Uterus (tissue), 4 donors: ENCODE data around the gene AKNA. TPM values are rescaled to one million over a fixed set of nuclear protein-coding genes. Genes with fewer than 3 reads are reported as not detected.

ENCODE experiments used
- DNase-seq, 2 donors: peaks; one replicate each; pipeline ENCODE4 v3.0.0-alpha.2; 2019 to 2020
- H3K27ac ChIP-seq, 2 donors: fragments of 200-600 bp; sonication (generic); 1 replicate in 1 of 2; 2 replicates in 1 of 2; pipeline ENCODE4 v1.5.1; 2016 to 2018
- H3K27me3 ChIP-seq, 2 donors: fragments of 200-600 bp; sonication (generic); one replicate each; pipeline ENCODE4 v1.5.1; 2018 to 2019; ENCODE audit warnings: control low read depth in 1 of 2
- H3K36me3 ChIP-seq, 2 donors: fragments of 200-600 bp; sonication (generic); one replicate each; pipeline ENCODE4 v1.5.1; 2019; ENCODE audit warnings: control low read depth in 1 of 2
- H3K4me1 ChIP-seq, 2 donors: fragments of 200-600 bp; sonication (generic); one replicate each; pipeline ENCODE4 v1.5.1; 2018 to 2019; ENCODE audit warnings: control low read depth in 1 of 2
- H3K4me3 ChIP-seq, 2 donors: fragments of 200-600 bp; sonication (generic); 1 replicate in 1 of 2; 2 replicates in 1 of 2; pipeline ENCODE4 v1.5.1; 2018 to 2019; ENCODE audit warnings: mild to moderate bottlenecking in 1 of 2
- H3K9me3 ChIP-seq, 2 donors: fragments of 200-600 bp; sonication (generic); one replicate each; pipeline ENCODE4 v1.5.1; 2019; ENCODE audit warnings: control low read depth in 1 of 2
- POLR2A ChIP-seq, 2 donors: fragments of 450-650 bp; IDR thresholded peaks; one replicate each; pipeline ENCODE4 v1.6.1; 2016; ENCODE audit warnings: antibody characterized with exemption in 2 of 2, mild to moderate bottlenecking in 1 of 2, moderate library complexity in 1 of 2
- intact Hi-C: fragments of 100-400 bp; cut with DNase I; formaldehyde crosslinking; loops from one replicate; pipeline ENCODE4 v1.15.1; 2023; ENCODE audit warnings: low total_unique reads
- total RNA-seq, 4 donors: library from RNA; depleted of rRNA in 3 of 4; stranded (reverse); fragments of >200 nt in 3 of 4; gene quantifications; one replicate each; pipeline versions ENCODE4 v1.1.0 to v1.2.4, GENCODE V29; 2014 to 2023
- TF ChIP-seq, protein P1 (sequence below), 4 experiments: fragments of 200-600 bp in 2 of 4; fragments of 450-650 bp in 2 of 4; sonication (generic) in 2 of 4; IDR thresholded peaks; one replicate each; pipeline ENCODE4 v1.5.1; 2016 to 2019; ENCODE audit warnings: antibody characterized with exemption in 4 of 4, mild to moderate bottlenecking in 2 of 4, moderate library complexity in 1 of 4
- donor health status: DM: yes; HTN: yes; CAD: no.

AKNA gene
- total RNA-seq, 4 donors from 2014 or later = 24.1 to 123 (median 34.3) TPM

GRCh38 chr9:114408645-114409044, 20.9 kb upstream of the AKNA start:
- no peaks in the 10 kb centered on the region for H3K9me3 ChIP-seq
- no peaks in the 10 kb centered on the region for H3K36me3 ChIP-seq
- H3K4me1 ChIP-seq = no peaks in the 10 kb centered on the region
- DNase-seq = no peak
- no peaks in the 10 kb centered on the region for H3K27me3 ChIP-seq
- TF ChIP-seq, protein P1, sequence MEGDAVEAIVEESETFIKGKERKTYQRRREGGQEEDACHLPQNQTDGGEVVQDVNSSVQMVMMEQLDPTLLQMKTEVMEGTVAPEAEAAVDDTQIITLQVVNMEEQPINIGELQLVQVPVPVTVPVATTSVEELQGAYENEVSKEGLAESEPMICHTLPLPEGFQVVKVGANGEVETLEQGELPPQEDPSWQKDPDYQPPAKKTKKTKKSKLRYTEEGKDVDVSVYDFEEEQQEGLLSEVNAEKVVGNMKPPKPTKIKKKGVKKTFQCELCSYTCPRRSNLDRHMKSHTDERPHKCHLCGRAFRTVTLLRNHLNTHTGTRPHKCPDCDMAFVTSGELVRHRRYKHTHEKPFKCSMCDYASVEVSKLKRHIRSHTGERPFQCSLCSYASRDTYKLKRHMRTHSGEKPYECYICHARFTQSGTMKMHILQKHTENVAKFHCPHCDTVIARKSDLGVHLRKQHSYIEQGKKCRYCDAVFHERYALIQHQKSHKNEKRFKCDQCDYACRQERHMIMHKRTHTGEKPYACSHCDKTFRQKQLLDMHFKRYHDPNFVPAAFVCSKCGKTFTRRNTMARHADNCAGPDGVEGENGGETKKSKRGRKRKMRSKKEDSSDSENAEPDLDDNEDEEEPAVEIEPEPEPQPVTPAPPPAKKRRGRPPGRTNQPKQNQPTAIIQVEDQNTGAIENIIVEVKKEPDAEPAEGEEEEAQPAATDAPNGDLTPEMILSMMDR (IDR thresholded peaks at IDR 0.05) = no peak
- no peak for TF ChIP-seq POLR2A (IDR thresholded peaks at IDR 0.05)
- H3K4me3 ChIP-seq = no peak overlapping the region
- intact Hi-C loops = loop anchor here (5.0 kb wide), 1 partner anchor 244 kb away; no protein-coding TSS in a partner anchor
- no peak overlapping the region for H3K27ac ChIP-seq

DNA sequence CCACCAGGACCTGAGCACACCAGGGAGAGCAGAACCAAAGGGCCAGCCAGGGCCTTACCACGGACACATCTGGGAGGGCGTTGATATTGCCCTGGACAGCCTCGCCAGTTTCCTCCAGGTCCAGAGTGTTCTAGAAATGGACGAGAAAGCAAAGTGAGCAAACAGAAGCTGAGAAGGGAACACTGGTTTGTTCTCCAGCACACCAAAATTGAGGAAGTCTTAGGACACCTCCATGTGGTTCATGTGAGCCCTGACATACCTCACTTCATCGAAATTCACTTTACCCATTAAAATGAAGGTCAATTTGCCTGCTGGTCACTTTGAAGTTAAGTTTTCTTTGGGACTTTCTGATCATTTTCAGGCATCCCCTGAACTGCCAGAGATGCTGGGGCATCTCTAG, 20.1 kb upstream of the AKNA start:
- no peaks in the 10 kb centered on the region for H3K36me3 ChIP-seq
- H3K9me3 ChIP-seq = no peaks in the 10 kb centered on the region
- H3K4me1 ChIP-seq = no peaks in the 10 kb centered on the region
- no peak overlapping the region for H3K27ac ChIP-seq
- no peak for TF ChIP-seq POLR2A (IDR thresholded peaks at IDR 0.05)
- TF ChIP-seq, protein P1 (IDR thresholded peaks at IDR 0.05) = no peak
- no peak for DNase-seq
- H3K4me3 ChIP-seq = no peak overlapping the region
- no peaks in the 10 kb centered on the region for H3K27me3 ChIP-seq
- intact Hi-C loops = loop anchor here (5.0 kb wide), 1 partner anchor 244 kb away; no protein-coding TSS in a partner anchor

DNA sequence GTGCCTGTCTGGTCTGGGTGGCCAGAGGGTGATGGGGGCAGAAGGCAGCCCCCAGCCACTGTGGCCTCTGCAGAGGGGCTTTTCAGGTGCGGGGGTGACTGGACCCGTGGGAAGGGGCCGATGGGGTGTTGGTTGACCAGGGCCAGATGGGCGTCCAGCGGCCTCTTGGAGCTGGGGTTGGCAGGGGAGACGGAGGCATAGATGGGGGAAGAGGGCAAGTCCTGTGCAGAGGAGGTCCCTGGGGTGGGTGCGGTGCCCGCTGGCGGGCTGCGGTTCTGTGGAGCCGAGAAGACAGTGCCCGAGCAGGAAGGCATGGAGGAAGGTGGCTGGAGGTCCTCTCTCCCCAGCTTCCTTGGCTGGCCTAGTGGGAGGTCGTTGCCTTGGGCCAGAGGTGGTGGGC, 18.7 kb upstream of the AKNA start:
- Histone ChIP-seq H3K36me3 (no peaks in the 10 kb centered on the region), H3K4me3 (no peak overlapping the region), H3K9me3 (no peaks in the 10 kb centered on the region), H3K27me3 (no peaks in the 10 kb centered on the region), H3K4me1 (no peaks in the 10 kb centered on the region), H3K27ac (no peak overlapping the region)
- DNase-seq = no peak
- intact Hi-C loops = loop anchor here (5.0 kb wide), 1 partner anchor 246 kb away; no protein-coding TSS in a partner anchor
- no peak for TF ChIP-seq POLR2A (IDR thresholded peaks at IDR 0.05)
- TF ChIP-seq, protein P1 (IDR thresholded peaks at IDR 0.05) = no peak

DNA sequence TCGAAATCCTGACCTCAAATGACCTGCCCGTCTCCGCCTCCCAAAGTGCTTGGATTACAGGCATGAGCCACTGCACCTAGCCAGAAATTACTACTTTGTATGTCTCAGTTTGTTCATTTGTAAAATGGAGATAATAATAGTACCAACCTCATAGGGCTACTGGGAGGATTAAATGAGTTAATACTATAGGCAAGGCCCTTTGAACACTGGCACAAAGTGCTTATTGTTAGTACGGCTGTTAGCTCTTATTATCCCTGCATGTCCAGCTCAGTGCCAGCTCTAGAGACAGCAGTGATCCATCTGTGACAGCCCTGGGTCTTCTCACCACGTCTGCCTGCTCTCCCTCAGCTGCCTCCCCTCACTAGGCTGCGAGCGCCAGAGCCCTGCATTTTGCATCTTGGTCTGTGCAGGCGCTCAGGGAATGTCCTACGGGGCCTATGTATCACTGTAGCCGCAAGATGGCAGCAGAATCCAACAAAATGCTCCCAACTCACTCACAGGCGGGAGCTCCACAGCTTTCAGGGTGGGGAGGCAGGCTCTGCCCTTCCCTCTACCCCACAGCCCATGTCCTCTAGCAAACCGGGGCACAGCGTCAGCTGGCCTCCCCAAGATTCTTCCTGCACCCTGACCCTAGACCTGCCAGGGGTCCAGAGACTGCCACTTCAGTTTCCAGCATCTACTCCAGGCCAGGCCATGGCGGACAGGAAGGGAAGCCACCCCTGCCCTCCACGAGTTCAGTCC, 17.7 kb upstream of the AKNA start:
- peak; percentile 80 to 85 for DNase-seq
- TF ChIP-seq, protein P1 (IDR thresholded peaks at IDR 0.05) = peak; percentile 66 to 92 (median 88)
- TF ChIP-seq POLR2A (IDR thresholded peaks at IDR 0.05) = no peak
- Histone ChIP-seq H3K4me1 (no peaks in the 10 kb centered on the region), H3K27me3 (no peaks in the 10 kb centered on the region), H3K27ac (no peak overlapping the region), H3K36me3 (no peaks in the 10 kb centered on the region), H3K9me3 (no peaks in the 10 kb centered on the region), H3K4me3 (no peak overlapping the region)
- intact Hi-C loops = loop anchor here (5.0 kb wide), 1 partner anchor 247 kb away; no protein-coding TSS in a partner anchor

- H3K36me3 ChIP-seq = no peaks in the 10 kb centered on the region
- no peaks in the 10 kb centered on the region for H3K9me3 ChIP-seq
- DNase-seq = no peak
- no peaks in the 10 kb centered on the region for H3K27me3 ChIP-seq
- no peak overlapping the region for H3K27ac ChIP-seq
- intact Hi-C loops = no loop called here
- no peak for TF ChIP-seq POLR2A (IDR thresholded peaks at IDR 0.05)
- TF ChIP-seq, protein P1 (IDR thresholded peaks at IDR 0.05) = no peak
- H3K4me1 ChIP-seq = no peaks in the 10 kb centered on the region
- H3K4me3 ChIP-seq = no peak overlapping the region
Observed at GRCh38 chr9:114404531-114404930, 16.7 kb upstream of the AKNA start.
